GM23248 (cell line): ENCODE results near the gene SYAP1. TPM values are rescaled to one million over a fixed set of nuclear protein-coding genes. Genes with fewer than 3 reads are reported as not detected.

ENCODE experiments used
- DNase-seq: peaks from one replicate; pipeline ENCODE4 v3.0.0-alpha.2; 2015
- H2AFZ ChIP-seq: fragments of 200-600 bp; sonication (generic); 2 replicates; pipeline ENCODE4 v1.6.1; 2016; ENCODE audit warnings: antibody characterized with exemption
- H3F3A ChIP-seq: fragments of 200-600 bp; sonication (generic); 2 replicates; pipeline ENCODE4 v1.6.1; 2016; ENCODE audit warnings: mild to moderate bottlenecking, antibody characterized with exemption, mixed run types; ENCODE audit not compliant: insufficient read depth
- H3K27ac ChIP-seq: fragments of 200-600 bp; sonication (generic); 2 replicates; pipeline ENCODE4 v1.5.1; 2016; ENCODE audit warnings: mild to moderate bottlenecking
- H3K27me3 ChIP-seq: fragments of 200-600 bp; sonication (generic); replicated peaks from 2 replicates; pipeline ENCODE4 v1.6.1; 2016; ENCODE audit warnings: mild to moderate bottlenecking; ENCODE audit not compliant: insufficient read depth
- H3K36me3 ChIP-seq: fragments of 200-600 bp; sonication (generic); 2 replicates; pipeline ENCODE4 v1.6.1; 2016; ENCODE audit warnings: low read depth, mild to moderate bottlenecking
- H3K4me1 ChIP-seq: fragments of 200-600 bp; sonication (generic); 2 replicates; pipeline ENCODE4 v1.6.1; 2016; ENCODE audit warnings: mild to moderate bottlenecking; ENCODE audit not compliant: insufficient read depth
- H3K4me2 ChIP-seq: fragments of 200-600 bp; sonication (generic); one replicate; pipeline ENCODE4 v1.6.1; 2016; ENCODE audit warnings: mild to moderate bottlenecking; ENCODE audit not compliant: unreplicated experiment
- H3K4me3 ChIP-seq: fragments of 200-600 bp; sonication (generic); 2 replicates; pipeline ENCODE4 v1.5.1; 2016; ENCODE audit warnings: mild to moderate bottlenecking
- H3K79me2 ChIP-seq: fragments of 200-600 bp; sonication (generic); 2 replicates; pipeline ENCODE4 v1.6.1; 2016; ENCODE audit warnings: mild to moderate bottlenecking; ENCODE audit not compliant: insufficient read depth
- H3K9ac ChIP-seq: fragments of 200-600 bp; sonication (generic); 2 replicates; pipeline ENCODE4 v1.6.1; 2016; ENCODE audit warnings: mild to moderate bottlenecking
- H3K9me2 ChIP-seq: fragments of 200-600 bp; sonication (generic); 2 replicates; pipeline ENCODE4 v1.6.1; 2016; ENCODE audit warnings: mixed run types, mild to moderate bottlenecking, moderate library complexity; ENCODE audit not compliant: insufficient read depth
- H3K9me3 ChIP-seq: fragments of 200-600 bp; sonication (generic); one replicate; pipeline ENCODE4 v1.6.1; 2017; ENCODE audit warnings: low read depth
- H4K20me1 ChIP-seq: fragments of 200-600 bp; sonication (generic); 2 replicates; pipeline ENCODE4 v1.6.0; 2016; ENCODE audit not compliant: insufficient read depth
- EZH2 ChIP-seq: fragments of 200-600 bp; sonication (generic); IDR thresholded peaks from 2 replicates; pipeline ENCODE4 v1.6.1; 2018; ENCODE audit warnings: antibody characterized with exemption, mild to moderate bottlenecking; ENCODE audit not compliant: insufficient read depth, poor library complexity, severe bottlenecking
- EZH2phosphoT487 ChIP-seq: fragments of 200-600 bp; sonication (generic); IDR thresholded peaks from 2 replicates; pipeline ENCODE4 v1.6.1; 2018; ENCODE audit warnings: antibody characterized with exemption, moderate library complexity, mild to moderate bottlenecking, low read depth; ENCODE audit not compliant: insufficient read depth
- WGBS, 2 experiments: methylation state at CpG; one replicate each; pipeline ENCODE4 v1.1.6; 2015 to 2017; ENCODE audit warnings: low lambda C conversion rate in 2 of 2, low coverage in 1 of 2; ENCODE audit errors: missing lambda C conversion rate in 2 of 2; 5-methylcytosine and 5-hydroxymethylcytosine counted together
- in situ Hi-C: fragments of 300-500 bp; cut with MboI; formaldehyde crosslinking; loops from 2 replicates; pipeline ENCODE4 v1.15.0; 2020
- polyA plus RNA-seq: library from polyadenylated mRNA; unstranded; fragments of >200 nt; fragmentation: Nextera tagmentation; extraction: Ambion mirVana; gene quantifications from 2 replicates; pipeline ENCODE4 v1.2.1, GENCODE V29; 2016
- total RNA-seq: library from RNA; depleted of rRNA; stranded (reverse); fragments of >200 nt; shearing (Covaris generic); gene quantifications from 2 replicates; pipeline ENCODE4 v1.2.3, GENCODE V29; 2014; rRNA removed

SYAP1 gene
- total RNA-seq (24.4 and 30.8 TPM in 2 replicates), polyA plus RNA-seq (32.1 and 36.4 TPM in 2 replicates)

- no peaks in the 10 kb centered on the region for H3K9me2 ChIP-seq
- peaks cover 6% of the 10 kb centered on the region; the same call in 1 of the 2 replicates for H3K4me1 ChIP-seq
These were observed at the start of gene SYAP1 for GRCh38 chrX:16719334-16720084. Gene SYAP1 (plus strand): TSS chrX:16719612. CDS start chrX:16719725, 113 bp downstream.

GRCh38 chrX:16671005-16671404 lies 48.4 kb upstream of the SYAP1 start:
- TF ChIP-seq EZH2phosphoT487 (no peak), EZH2 (no peak)
- Histone ChIP-seq H3K27me3 (no peaks in the 10 kb centered on the region), H3K4me3 (no peak overlapping the region), H3K4me1 (peaks cover 7% of the 10 kb centered on the region; the same call in 1 of the 2 replicates), H3K36me3 (no peaks in the 10 kb centered on the region), H3K9ac (no peak overlapping the region), H3K4me2 (no peak overlapping the region), H3F3A (no peaks in the 10 kb centered on the region), H3K79me2 (no peaks in the 10 kb centered on the region), H2AFZ (no peak overlapping the region), H3K27ac (no peak overlapping the region), H3K9me3 (no peaks in the 10 kb centered on the region), H4K20me1 (no peaks in the 10 kb centered on the region), H3K9me2 (no peaks in the 10 kb centered on the region)
- in situ Hi-C loops: loop anchor here (10.0 kb wide), 1 partner anchor 546 kb away; the partner anchor contains the start of gene GRPR
- DNase-seq: peak; percentile 59

More at GRCh38 chrX:16719334-16720084, at the start of gene SYAP1:
- WGBS, 2 experiments: 0 to 1% methylated on average over 22 to 35 of the region's 54 CpGs
- Histone ChIP-seq H3K36me3 (no peaks in the 10 kb centered on the region), H3K79me2 (peaks cover 48% of the 10 kb centered on the region), H4K20me1 (no peaks in the 10 kb centered on the region), H3F3A (peaks cover 12% of the 10 kb centered on the region; the same call in 1 of the 2 replicates), H3K4me2 (peak within 1 kb of the TSS; percentile 91), H3K9ac (peak within 1 kb of the TSS; percentile 97), H3K27me3 (no peaks in the 10 kb centered on the region), H3K9me3 (no peaks in the 10 kb centered on the region), H2AFZ (peak within 1 kb of the TSS; percentile 88), H3K27ac (peak within 1 kb of the TSS; percentile 99), H3K4me3 (peak within 1 kb of the TSS; percentile 92)
- in situ Hi-C loops: no loop called here
- peak; percentile 94 for DNase-seq
- no peak for TF ChIP-seq EZH2
- TF ChIP-seq EZH2phosphoT487: no peak

- TF ChIP-seq EZH2 (no peak), EZH2phosphoT487 (no peak)
- WGBS, 2 experiments: 90 to 97% methylated on average over 7 to 11 of the region's 11 CpGs
These were observed 40.7 kb upstream of the SYAP1 start for GRCh38 chrX:16678689-16679088.

GRCh38 chrX:16683007-16683664 lies 36.3 kb upstream of the SYAP1 start:
- DNase-seq: no peak
- Histone ChIP-seq H3K9ac (no peak overlapping the region), H4K20me1 (no peaks in the 10 kb centered on the region), H3K4me1 (no peaks in the 10 kb centered on the region; the same call in 1 of the 2 replicates), H3K4me3 (no peak overlapping the region), H3K4me2 (no peak overlapping the region), H3K36me3 (no peaks in the 10 kb centered on the region), H3F3A (no peaks in the 10 kb centered on the region), H3K9me3 (no peaks in the 10 kb centered on the region), H3K9me2 (no peaks in the 10 kb centered on the region), H3K79me2 (no peaks in the 10 kb centered on the region), H3K27me3 (no peaks in the 10 kb centered on the region), H3K27ac (no peak overlapping the region), H2AFZ (no peak overlapping the region)
- TF ChIP-seq EZH2 (no peak), EZH2phosphoT487 (no peak)
- in situ Hi-C loops: no loop called here
- 96 to 97% methylated on average over 7 of the region's 7 CpGs for WGBS, 2 experiments

More at GRCh38 chrX:16678689-16679088, 40.7 kb upstream of the SYAP1 start:
- Histone ChIP-seq H3K27ac (no peak overlapping the region), H3F3A (no peaks in the 10 kb centered on the region), H4K20me1 (no peaks in the 10 kb centered on the region), H3K9me2 (no peaks in the 10 kb centered on the region), H3K9me3 (no peaks in the 10 kb centered on the region), H3K4me3 (no peak overlapping the region), H3K4me2 (no peak overlapping the region), H3K4me1 (no peaks in the 10 kb centered on the region), H3K79me2 (no peaks in the 10 kb centered on the region), H3K9ac (no peak overlapping the region), H2AFZ (no peak overlapping the region), H3K27me3 (no peaks in the 10 kb centered on the region), H3K36me3 (no peaks in the 10 kb centered on the region)
- DNase-seq: no peak
- in situ Hi-C loops: loop anchor here (10.0 kb wide), 1 partner anchor 554 kb away; the partner anchor contains the start of gene GRPR
